Measurements from ENCODE around the gene LASP1.
A peak's percentile ranks its signal among the peaks of the same experiment; 100 is the strongest.
"Not testable (repeated sequence)": the region's sequence is repeated elsewhere in the genome, so short reads cannot be mapped to it uniquely, and the experiment has no call there.

The LASP1 gene

GRCh38 chr17:38920374-38921291 is 50.8 kb downstream of the LASP1 start:
- H3K9me3 ChIP-seq (ENCODE audit: control insufficient read depth, insufficient read depth, low read length): no peaks in the 10 kb centered on the region
- H3K27me3 ChIP-seq (ENCODE audit: control insufficient read depth, insufficient read depth, low read length): no peaks in the 10 kb centered on the region
- peaks cover 17% of the 10 kb centered on the region for H3K4me1 ChIP-seq (ENCODE audit: control insufficient read depth, insufficient read depth, low read length)
- no peak overlapping the region for H3K9ac ChIP-seq (ENCODE audit: low read depth, low read length)
- no peak overlapping the region for H3K4me3 ChIP-seq (ENCODE audit: low read depth, low read length)
- peaks cover 34% of the 10 kb centered on the region for H3K36me3 ChIP-seq (ENCODE audit: control insufficient read depth, insufficient read depth, low read length)
- H3K27ac ChIP-seq (ENCODE audit: low read depth, low read length): no peak overlapping the region

DNA sequence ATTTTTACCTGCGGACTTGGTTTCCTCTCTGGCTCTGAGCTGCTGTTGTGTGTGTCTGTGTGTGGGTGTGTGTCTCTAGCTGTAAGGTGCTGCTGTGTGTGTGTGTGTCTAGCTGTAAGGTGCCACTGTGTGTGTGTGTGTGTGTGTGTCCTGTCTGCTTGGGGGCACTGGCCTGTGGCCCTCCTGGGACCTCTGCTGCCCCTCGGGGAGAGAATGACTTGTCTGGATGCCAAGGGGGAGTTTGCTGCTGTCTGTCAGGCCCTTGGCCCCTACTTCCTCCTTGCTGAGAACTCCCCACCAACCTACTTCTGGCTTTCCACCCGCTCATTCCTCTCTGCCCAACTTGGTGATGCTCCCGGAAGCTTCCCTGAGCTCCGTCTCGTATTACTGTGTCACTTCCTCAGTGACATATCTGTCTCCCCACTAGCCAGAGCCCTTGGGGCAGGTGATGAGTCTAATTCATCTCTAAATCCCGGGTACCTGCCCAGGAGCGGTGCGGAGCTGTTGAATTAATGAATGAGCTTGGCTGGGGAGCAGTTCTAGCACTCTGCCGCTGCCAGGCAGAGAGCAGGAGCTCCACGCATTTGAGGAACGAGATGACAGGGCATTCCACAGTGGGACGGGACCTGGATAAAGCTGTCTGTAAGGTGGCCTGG is 52.0 kb downstream of the LASP1 start:
- no peaks in the 10 kb centered on the region for H3K9me3 ChIP-seq (ENCODE audit: control insufficient read depth, insufficient read depth, low read length)
- H3K36me3 ChIP-seq (ENCODE audit: control insufficient read depth, insufficient read depth, low read length): peaks cover 28% of the 10 kb centered on the region
- H3K4me3 ChIP-seq (ENCODE audit: low read depth, low read length): no peak overlapping the region
- H3K9ac ChIP-seq (ENCODE audit: low read depth, low read length): no peak overlapping the region
- peaks cover 18% of the 10 kb centered on the region for H3K4me1 ChIP-seq (ENCODE audit: control insufficient read depth, insufficient read depth, low read length)
- H3K27me3 ChIP-seq (ENCODE audit: control insufficient read depth, insufficient read depth, low read length): no peaks in the 10 kb centered on the region
- H3K27ac ChIP-seq (ENCODE audit: low read depth, low read length): peak overlapping the region; percentile 76

DNA sequence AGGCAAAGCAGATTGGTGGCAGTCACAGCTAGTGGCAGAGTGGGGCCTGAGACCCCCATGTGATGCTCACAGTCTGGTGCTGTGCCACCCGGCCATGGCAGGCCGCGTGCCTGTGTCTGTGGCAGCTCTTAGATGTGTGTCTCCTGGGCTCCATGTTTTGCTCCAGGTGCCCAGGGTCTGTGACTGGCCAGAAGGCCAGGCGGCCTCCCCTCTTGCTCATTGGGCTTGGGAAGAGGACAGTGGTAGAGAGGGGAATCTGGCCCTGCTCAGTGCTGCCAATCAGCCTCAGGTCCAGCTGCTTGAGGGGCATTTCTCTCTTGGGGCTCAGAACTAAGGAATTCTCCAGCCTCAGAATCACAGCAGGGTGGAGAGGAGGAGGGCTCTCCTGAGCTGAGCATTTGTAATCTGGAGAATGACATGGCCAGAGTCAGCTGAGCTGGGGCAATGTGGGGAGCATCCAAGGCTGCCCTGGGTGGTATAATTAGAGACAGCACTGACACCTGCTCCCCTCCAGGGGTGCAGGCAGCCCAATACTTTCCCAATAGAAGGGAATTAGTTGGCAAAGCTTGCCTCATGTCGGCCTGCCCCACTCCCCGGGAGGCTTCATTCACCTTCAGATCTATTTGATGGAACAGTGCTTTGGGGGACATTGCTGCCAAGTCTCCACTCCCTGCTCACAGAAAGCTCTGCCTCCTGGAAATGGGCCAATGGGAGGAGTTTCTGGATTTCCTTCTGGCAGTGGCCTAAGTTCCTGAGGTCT is 52.9 kb downstream of the LASP1 start:
- H3K9ac ChIP-seq (ENCODE audit: low read depth, low read length): no peak overlapping the region
- no peaks in the 10 kb centered on the region for H3K27me3 ChIP-seq (ENCODE audit: control insufficient read depth, insufficient read depth, low read length)
- H3K27ac ChIP-seq (ENCODE audit: low read depth, low read length): peak overlapping the region; percentile 76

DNA sequence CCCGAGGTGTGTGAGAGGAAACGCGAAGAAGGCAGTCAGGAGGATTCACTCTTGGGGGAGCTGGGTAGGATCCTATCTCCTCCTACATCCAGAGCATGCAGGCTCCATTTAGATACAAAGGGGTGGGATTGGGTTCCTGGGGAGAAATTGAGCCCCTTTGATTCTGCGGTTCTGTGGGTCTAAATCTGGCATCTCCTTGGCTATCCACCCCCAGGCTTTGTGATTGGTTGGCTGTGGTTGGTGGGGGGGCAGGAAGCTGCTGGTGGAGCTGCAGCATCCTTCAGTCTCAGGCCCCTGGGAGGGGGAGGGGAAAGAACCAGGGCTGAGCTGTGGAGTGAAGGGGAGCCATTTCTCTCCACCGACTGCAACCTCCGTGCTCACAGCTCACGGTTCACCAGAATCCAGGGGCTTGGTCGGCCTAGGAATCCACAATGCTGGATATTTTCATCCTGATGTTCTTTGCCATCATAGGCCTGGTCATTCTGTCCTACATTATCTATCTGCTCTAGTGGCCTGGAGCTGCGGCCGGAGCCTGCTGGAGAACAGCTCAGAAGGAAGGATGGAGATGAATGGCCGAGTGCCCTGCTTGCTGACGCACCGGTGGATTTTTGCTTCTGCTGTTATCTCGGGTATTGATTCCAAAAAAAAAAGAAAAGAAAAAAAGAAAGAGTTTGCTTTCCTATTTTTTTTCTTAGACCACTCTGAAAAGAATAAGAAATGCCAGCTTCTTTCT is 55.6 kb downstream of the LASP1 start, which contains the start of gene LASP1NB:
Gene LASP1NB, plus strand, starts transcription at position 352 of the 733 bp plus-strand sequence.
- Histone ChIP-seq H3K9me3 (ENCODE audit: control insufficient read depth, insufficient read depth, low read length) (no peaks in the 10 kb centered on the region), H3K4me3 (ENCODE audit: low read depth, low read length) (peak within 1 kb of the TSS; percentile 35; the same call in 1 of the 2 replicates), H3K36me3 (ENCODE audit: control insufficient read depth, insufficient read depth, low read length) (no peaks in the 10 kb centered on the region), H3K9ac (ENCODE audit: low read depth, low read length) (no peak within 1 kb of the TSS), H3K27me3 (ENCODE audit: control insufficient read depth, insufficient read depth, low read length) (no peaks in the 10 kb centered on the region), H3K27ac (ENCODE audit: low read depth, low read length) (peak within 1 kb of the TSS; percentile 65), H3K4me1 (ENCODE audit: control insufficient read depth, insufficient read depth, low read length) (peaks cover 18% of the 10 kb centered on the region)

More for the DNA sequence above, 52.9 kb downstream of the LASP1 start:
- Histone ChIP-seq H3K4me1 (ENCODE audit: control insufficient read depth, insufficient read depth, low read length) (peaks cover 18% of the 10 kb centered on the region), H3K9me3 (ENCODE audit: control insufficient read depth, insufficient read depth, low read length) (no peaks in the 10 kb centered on the region), H3K36me3 (ENCODE audit: control insufficient read depth, insufficient read depth, low read length) (peaks cover 20% of the 10 kb centered on the region), H3K4me3 (ENCODE audit: low read depth, low read length) (no peak overlapping the region)

- Histone ChIP-seq H3K9me3 (ENCODE audit: control insufficient read depth, insufficient read depth, low read length) (no peaks in the 10 kb centered on the region), H3K27me3 (ENCODE audit: control insufficient read depth, insufficient read depth, low read length) (no peaks in the 10 kb centered on the region), H3K27ac (ENCODE audit: low read depth, low read length) (no peak overlapping the region), H3K9ac (ENCODE audit: low read depth, low read length) (no peak overlapping the region), H3K4me3 (ENCODE audit: low read depth, low read length) (no peak overlapping the region), H3K36me3 (ENCODE audit: control insufficient read depth, insufficient read depth, low read length) (no peaks in the 10 kb centered on the region), H3K4me1 (ENCODE audit: control insufficient read depth, insufficient read depth, low read length) (peaks cover 18% of the 10 kb centered on the region)
Measured at GRCh38 chr17:38926293-38927070, 56.6 kb downstream of the LASP1 start.

- H3K4me3 ChIP-seq (ENCODE audit: low read depth, low read length); H3K4me1 ChIP-seq (ENCODE audit: control insufficient read depth, insufficient read depth, low read length); H3K27ac ChIP-seq (ENCODE audit: low read depth, low read length); H3K27me3 ChIP-seq (ENCODE audit: control insufficient read depth, insufficient read depth, low read length); H3K9me3 ChIP-seq (ENCODE audit: control insufficient read depth, insufficient read depth, low read length); H3K36me3 ChIP-seq (ENCODE audit: control insufficient read depth, insufficient read depth, low read length); H3K9ac ChIP-seq (ENCODE audit: low read depth, low read length): not testable (repeated sequence)
Measured at GRCh38 chr17:38930782-38931181, 60.9 kb downstream of the LASP1 start.

DNA sequence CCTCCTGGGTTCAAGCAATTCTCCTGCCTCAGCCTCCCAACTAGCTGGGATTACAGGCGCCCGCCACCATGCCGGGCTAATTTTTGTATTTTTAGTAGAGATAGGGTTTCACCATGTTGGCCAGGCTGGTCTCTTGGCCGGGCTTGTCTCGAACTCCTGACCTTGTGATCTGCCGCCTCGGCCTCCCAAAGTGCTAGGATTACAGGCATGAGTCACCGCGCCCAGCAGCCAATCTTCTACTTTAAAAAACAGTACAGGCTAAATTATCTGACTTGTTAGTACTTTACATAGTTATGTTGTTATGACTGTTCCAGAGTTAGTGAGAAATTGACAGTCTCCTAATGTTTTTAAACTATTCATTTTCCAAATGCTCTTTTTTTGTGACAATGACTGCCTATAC is 64.1 kb downstream of the LASP1 start:
- not testable (repeated sequence) for H3K4me3 ChIP-seq (ENCODE audit: low read depth, low read length); H3K4me1 ChIP-seq (ENCODE audit: control insufficient read depth, insufficient read depth, low read length); H3K9ac ChIP-seq (ENCODE audit: low read depth, low read length); H3K27ac ChIP-seq (ENCODE audit: low read depth, low read length); H3K9me3 ChIP-seq (ENCODE audit: control insufficient read depth, insufficient read depth, low read length); H3K27me3 ChIP-seq (ENCODE audit: control insufficient read depth, insufficient read depth, low read length); H3K36me3 ChIP-seq (ENCODE audit: control insufficient read depth, insufficient read depth, low read length)

DNA sequence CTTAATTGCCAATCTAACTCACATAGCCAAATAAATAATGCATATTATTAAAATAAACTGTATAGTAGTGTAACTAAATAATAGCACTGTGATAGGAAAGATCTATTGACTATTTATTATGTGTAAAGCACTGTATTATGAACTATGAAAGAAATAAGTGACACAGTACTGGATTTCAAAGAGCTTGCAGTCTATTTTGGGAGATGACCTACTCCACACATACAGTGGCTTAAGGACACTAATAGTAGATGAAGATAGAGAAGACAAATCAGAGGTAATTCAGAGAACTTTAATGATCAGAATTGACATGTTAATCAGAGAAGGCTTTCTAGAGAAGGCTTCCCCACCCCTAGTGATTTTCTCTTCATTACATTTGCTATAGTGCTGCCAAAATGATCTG is 70.1 kb downstream of the LASP1 start:
- Histone ChIP-seq H3K4me1 (ENCODE audit: control insufficient read depth, insufficient read depth, low read length) (0 out of 2 replicates have a peak, but pooled peaks cover 4% of the 10 kb centered on the region), H3K36me3 (ENCODE audit: control insufficient read depth, insufficient read depth, low read length) (no peaks in the 10 kb centered on the region), H3K9ac (ENCODE audit: low read depth, low read length) (no peak overlapping the region), H3K27me3 (ENCODE audit: control insufficient read depth, insufficient read depth, low read length) (no peaks in the 10 kb centered on the region), H3K27ac (ENCODE audit: low read depth, low read length) (no peak overlapping the region), H3K4me3 (ENCODE audit: low read depth, low read length) (no peak overlapping the region), H3K9me3 (ENCODE audit: control insufficient read depth, insufficient read depth, low read length) (no peaks in the 10 kb centered on the region)

DNA sequence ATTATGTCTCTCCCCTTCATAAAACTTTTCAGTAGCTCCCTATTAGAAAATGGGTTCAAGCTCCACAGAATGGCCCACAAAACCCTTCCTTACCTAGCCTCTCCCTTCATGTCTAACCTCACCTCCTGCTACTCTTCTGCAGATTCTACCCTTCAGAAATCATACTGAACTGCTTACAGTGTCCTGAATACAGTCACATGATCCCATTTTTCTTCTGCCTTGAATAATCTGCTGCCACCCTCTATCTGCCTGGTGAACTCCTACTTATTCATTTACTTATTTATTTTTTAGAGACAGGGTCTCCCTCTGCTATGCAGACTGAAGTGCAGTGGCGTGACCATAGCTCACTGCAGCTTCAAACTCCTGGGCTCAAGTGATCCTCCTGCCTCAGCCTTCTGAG is 70.5 kb downstream of the LASP1 start:
- no peak overlapping the region for H3K27ac ChIP-seq (ENCODE audit: low read depth, low read length)
- 0 out of 2 replicates have a peak, but pooled peaks cover 4% of the 10 kb centered on the region for H3K4me1 ChIP-seq (ENCODE audit: control insufficient read depth, insufficient read depth, low read length)
- no peaks in the 10 kb centered on the region for H3K36me3 ChIP-seq (ENCODE audit: control insufficient read depth, insufficient read depth, low read length)
- no peak overlapping the region for H3K9ac ChIP-seq (ENCODE audit: low read depth, low read length)
- H3K4me3 ChIP-seq (ENCODE audit: low read depth, low read length): no peak overlapping the region
- H3K27me3 ChIP-seq (ENCODE audit: control insufficient read depth, insufficient read depth, low read length): no peaks in the 10 kb centered on the region
- no peaks in the 10 kb centered on the region for H3K9me3 ChIP-seq (ENCODE audit: control insufficient read depth, insufficient read depth, low read length)
